DLD1 (cell line): ENCODE measurements around the gene EXT2.

Source experiments
- in situ Hi-C: cut with HindIII; loops from 2 replicates; pipeline ENCODE4 v1.10.0; 2017; ENCODE audit warnings: low sequenced_read_pairs

Gene EXT2

GRCh38 chr11:44159848-44160721 is 64.6 kb downstream of the EXT2 start:
- in situ Hi-C loops = no loop called here

- in situ Hi-C loops = no loop called here
Observed at GRCh38 chr11:44162004-44162403, 66.5 kb downstream of the EXT2 start.

DNA sequence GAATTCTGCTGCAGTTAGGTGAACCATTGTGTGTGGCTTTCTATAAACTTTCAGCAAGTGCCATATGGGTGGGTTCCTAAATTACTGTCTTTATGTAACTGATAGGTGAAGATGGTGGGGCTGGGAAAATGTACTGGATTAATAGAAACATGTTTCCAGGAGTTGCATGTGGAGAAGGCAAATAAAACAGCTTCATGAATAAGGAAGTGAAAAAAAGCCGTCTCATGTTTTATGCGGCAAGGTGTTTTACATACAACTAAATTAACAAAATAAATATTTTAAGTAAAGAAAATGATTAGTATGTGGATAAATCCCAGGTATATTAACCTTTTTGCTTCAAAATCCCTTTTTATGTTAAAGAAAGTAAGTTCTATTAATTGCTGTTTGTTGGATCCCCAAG is 67.2 kb downstream of the EXT2 start:
- in situ Hi-C loops = no loop called here

GRCh38 chr11:44165432-44165831 is 70.0 kb downstream of the EXT2 start:
- in situ Hi-C loops = no loop called here

GRCh38 chr11:44167046-44167445 is 71.6 kb downstream of the EXT2 start:
- in situ Hi-C loops = no loop called here

- in situ Hi-C loops = no loop called here
Observed at GRCh38 chr11:44171518-44171917, 76.0 kb downstream of the EXT2 start.

DNA sequence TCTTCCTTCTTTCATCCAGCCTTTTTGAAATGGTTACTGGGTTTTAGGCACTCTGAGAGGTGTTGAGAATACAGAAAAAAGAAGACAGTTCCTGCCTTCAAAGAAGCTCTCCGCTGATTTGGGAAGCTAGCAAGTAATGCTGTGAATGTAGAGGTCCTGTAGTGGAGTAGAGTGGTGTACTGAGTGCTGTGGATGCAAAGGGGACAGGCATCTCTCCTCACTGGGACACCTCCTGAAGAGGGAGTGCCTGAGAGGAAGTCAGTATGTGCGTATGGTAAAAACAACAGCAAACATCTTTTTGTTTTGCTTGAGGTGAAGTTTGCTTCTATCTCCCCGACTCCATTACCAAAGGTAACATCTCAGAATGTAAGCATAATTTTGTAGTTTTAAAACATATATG is 77.5 kb downstream of the EXT2 start:
- in situ Hi-C loops = no loop called here

DNA sequence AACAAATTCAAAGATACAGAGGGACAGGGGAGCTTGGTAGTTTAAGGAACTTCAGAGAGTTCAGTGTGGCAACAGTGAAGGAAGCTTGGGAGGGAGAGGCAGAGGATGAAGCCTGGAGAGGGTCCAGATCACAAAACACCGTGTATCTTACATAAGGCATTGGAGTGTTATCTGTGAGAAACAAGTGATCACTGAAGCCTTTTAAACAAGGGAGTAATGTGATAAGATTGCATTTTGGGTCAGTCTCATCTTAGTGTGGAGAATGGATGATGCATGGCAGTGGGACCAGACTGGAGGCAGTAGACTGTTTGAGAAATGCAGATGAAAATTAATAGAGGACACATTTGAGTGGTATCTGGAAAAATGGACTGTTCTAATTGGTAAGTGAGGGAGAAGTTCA is 79.4 kb downstream of the EXT2 start:
- in situ Hi-C loops = no loop called here

GRCh38 chr11:44176546-44177213 is 81.2 kb downstream of the EXT2 start:
- in situ Hi-C loops = no loop called here

GRCh38 chr11:44177905-44178304 is 82.4 kb downstream of the EXT2 start:
- in situ Hi-C loops = no loop called here

- in situ Hi-C loops = no loop called here
Observed at GRCh38 chr11:44178381-44178780, 82.9 kb downstream of the EXT2 start.

DNA sequence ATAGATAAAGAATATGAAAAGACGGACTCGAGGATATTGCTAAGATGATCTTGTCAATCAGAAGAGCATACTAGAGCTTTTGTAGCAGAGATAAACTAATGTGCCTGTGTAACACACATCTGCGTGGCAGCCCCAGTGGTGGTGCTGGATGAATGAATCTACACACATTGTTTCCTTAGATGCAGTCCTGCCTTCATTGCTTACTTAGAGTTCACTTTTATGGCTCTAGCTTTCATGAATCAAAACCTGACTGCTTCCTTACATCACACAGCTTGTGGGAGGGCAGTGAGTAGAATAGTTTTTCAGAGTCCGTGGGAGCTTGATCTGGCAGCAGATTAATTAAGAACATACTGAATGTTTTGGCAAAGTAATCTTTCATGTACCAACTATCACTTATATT is 83.7 kb downstream of the EXT2 start:
- in situ Hi-C loops = no loop called here

DNA sequence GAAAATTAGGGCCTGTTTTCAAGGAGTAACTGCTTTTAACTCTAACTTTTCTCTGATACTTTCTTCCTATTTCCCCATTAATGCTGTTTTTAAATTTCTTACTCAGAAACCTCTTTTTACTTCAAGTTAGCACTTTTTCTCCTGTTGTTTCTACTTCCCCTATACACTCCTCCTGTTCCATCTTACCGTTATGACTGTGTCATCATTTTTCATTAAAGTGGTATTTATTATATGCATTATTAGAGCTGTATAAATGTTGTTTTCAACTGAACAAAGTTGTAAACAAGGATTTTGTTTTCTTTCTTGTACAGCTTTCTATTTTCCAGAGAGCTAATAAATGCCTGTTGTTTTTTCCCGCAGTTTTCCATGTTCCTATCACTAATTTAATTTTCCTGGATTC is 84.6 kb downstream of the EXT2 start:
- in situ Hi-C loops = no loop called here

DNA sequence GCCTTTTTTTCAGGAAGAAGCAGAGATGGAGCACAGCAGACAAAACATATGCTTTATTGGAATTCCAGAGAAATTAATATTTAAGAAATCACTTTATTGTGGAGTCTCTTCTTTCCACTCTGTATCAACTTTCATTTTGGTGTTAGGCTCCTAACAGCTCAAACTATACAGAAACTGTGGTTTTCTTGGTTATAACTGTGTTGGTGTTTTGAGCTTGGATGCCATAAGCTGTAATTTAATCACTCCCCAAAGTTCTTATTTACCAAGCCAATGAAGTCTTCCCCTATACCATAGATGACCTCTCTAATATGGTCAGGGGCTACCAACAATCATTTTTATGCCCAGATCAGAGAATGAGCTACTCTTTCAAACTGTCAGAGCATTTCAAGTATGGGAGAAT is 90.0 kb downstream of the EXT2 start:
- in situ Hi-C loops = no loop called here

DNA sequence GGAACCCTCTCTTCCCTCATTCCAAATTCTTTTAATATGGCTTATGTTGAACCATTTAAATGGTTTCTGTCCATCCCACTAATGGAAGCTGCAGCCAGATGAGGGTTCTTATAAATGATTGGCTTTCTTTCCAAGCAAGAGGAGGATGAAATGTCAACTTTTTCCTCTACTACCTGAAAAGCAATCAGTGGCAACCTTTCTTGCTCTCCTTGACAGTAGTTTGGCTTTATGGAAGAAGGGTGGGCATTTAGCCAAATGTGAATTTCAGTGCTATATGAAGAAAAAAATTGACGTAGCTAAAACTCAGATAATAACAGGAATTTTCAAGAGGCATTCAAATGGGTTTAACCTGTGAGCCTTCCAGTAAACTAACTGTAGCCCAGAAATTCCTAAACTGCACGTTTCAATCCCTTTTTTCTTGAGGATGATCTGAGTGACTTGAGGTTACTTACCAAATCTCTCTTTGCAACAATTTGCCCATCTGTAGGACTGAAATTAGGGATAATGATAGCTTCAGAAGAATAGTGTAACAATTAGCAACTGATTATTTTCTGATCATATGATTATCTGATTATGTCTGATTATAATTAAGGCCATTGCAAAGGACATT is 90.9 kb downstream of the EXT2 start:
- in situ Hi-C loops = no loop called here

GRCh38 chr11:44188643-44189042 is 93.2 kb downstream of the EXT2 start:
- in situ Hi-C loops = no loop called here

DNA sequence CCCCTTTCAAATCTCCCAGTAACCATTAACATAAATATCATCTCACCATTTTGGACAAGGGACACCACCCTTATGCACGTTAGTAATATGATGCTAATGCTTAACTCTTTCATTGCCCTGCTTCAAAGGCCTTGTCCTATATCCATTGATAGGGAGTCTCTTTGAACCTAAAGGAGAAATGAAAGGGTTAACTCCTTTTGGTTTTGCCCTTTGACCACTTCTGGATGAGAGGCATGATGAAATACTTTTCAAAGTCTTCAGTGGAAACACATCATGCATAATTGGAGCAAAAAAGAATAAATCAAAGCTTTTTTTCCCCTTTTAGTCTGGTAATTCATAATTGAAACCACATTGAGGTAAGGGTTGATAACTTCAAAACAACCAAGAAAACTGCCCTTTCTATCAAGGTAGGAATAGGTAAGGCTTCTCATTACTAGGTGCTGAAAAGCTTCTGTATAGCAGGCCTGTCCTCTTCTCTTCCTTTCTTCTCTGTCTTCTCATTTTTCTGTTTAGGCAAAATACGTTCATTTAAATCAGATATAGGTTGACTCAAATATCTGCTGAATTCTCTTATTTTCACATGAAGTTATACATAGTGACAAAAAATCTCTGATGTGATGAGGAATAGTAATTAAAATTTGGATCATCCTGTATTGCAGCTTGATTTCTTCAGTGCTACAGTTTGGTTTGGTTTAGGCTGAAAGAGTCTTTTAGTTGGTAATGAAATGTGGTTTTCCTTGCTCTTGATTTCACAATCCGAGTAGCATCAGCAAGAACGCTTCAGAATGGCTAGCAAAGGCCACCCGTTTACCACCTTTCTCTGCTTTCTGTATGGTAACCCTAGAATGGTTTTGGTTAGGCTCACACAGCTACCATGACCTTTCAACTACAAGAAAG is 94.8 kb downstream of the EXT2 start:
- in situ Hi-C loops = no loop called here

DNA sequence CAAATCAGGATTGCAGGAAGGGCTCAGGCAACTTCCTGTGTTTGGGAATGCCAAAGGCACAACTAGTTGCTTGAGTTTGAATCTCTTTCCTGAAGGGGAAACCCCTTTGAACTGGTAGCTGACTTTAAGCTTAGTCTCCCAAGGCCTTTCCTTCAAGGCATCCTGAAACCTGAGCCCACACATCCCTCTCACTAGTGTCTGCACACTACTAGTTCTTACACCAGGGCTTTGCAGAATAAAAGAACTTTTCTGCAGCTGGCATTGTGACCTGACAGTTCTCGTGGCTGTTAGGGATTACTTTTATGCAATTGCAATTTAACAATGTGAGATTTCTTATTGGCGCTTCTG is 95.4 kb downstream of the EXT2 start:
- in situ Hi-C loops = no loop called here

GRCh38 chr11:44191322-44192016 is 96.0 kb downstream of the EXT2 start:
- in situ Hi-C loops = no loop called here

GRCh38 chr11:44192017-44192385 is 96.5 kb downstream of the EXT2 start:
- in situ Hi-C loops = no loop called here
